CD14-positive monocyte (primary cell): ENCODE data around the gene CTCFL. TPM values are rescaled to one million over a fixed set of nuclear protein-coding genes. Genes with fewer than 3 reads are reported as not detected.

Experiments used
- DNase-seq, 3 donors: peaks; one replicate each; pipeline ENCODE4 v3.0.0-alpha.2; 2011 to 2022
- H2AFZ ChIP-seq: 2 replicates; pipeline ENCODE4 v1.6.0; 2012; ENCODE audit warnings: mild to moderate bottlenecking, low read depth, low read length, inconsistent platforms; ENCODE audit not compliant: insufficient read depth, poor library complexity, severe bottlenecking
- H3K27ac ChIP-seq, 2 donors: 1 replicate in 1 of 2; 2 replicates in 1 of 2; pipeline ENCODE4 v1.5.1; 2012 to 2013; ENCODE audit warnings: low read length in 2 of 2, control low read depth in 1 of 2, inconsistent platforms in 1 of 2, low read depth in 1 of 2, mild to moderate bottlenecking in 1 of 2
- H3K27me3 ChIP-seq, 2 donors: one replicate each; pipeline versions ENCODE4 v1.6.0 to v1.6.1; 2011 to 2013; ENCODE audit warnings: low read length in 2 of 2; ENCODE audit not compliant: control insufficient read depth in 2 of 2, insufficient read depth in 2 of 2
- H3K36me3 ChIP-seq, 2 donors: replicated peaks in 1 of 2; 1 replicate in 1 of 2; 2 replicates in 1 of 2; pipeline versions ENCODE4 v1.5.1 to v1.6.1; 2012 to 2013; ENCODE audit warnings: low read length in 2 of 2, control low read depth in 1 of 2, inconsistent platforms in 1 of 2, mild to moderate bottlenecking in 1 of 2; ENCODE audit not compliant: insufficient read depth in 2 of 2, control insufficient read depth in 1 of 2
- H3K4me1 ChIP-seq, 2 donors: 1 replicate in 1 of 2; 2 replicates in 1 of 2; pipeline versions ENCODE4 v1.5.1 to v1.6.1; 2012 to 2013; ENCODE audit warnings: low read length in 2 of 2, control low read depth in 1 of 2, inconsistent platforms in 1 of 2, mild to moderate bottlenecking in 1 of 2, moderate library complexity in 1 of 2; ENCODE audit not compliant: insufficient read depth in 2 of 2, control insufficient read depth in 1 of 2
- H3K4me2 ChIP-seq: replicated peaks from 2 replicates; pipeline ENCODE3; 2012; ENCODE audit warnings: low read length, moderate library complexity, mild to moderate bottlenecking; ENCODE audit not compliant: poor library complexity, severe bottlenecking; ENCODE audit errors: extremely low read depth
- H3K4me3 ChIP-seq, 3 experiments: fragments of 200-600 bp in 1 of 3; sonication (generic) in 1 of 3; replicated peaks in 1 of 3; 1 replicate in 2 of 3; 2 replicates in 1 of 3; pipeline ENCODE4 v1.5.1; 2011 to 2013; ENCODE audit warnings: low read length in 3 of 3, mild to moderate bottlenecking in 3 of 3, control low read depth in 2 of 3, low read depth in 2 of 3, inconsistent platforms in 1 of 3, moderate library complexity in 1 of 3
- H3K79me2 ChIP-seq: 2 replicates; pipeline ENCODE4 v1.6.0; 2012; ENCODE audit warnings: mild to moderate bottlenecking, control low read depth, inconsistent platforms, low read length, moderate library complexity; ENCODE audit not compliant: insufficient read depth
- H3K9ac ChIP-seq: 2 replicates; pipeline ENCODE4 v1.6.0; 2017; ENCODE audit warnings: low read length, mild to moderate bottlenecking; ENCODE audit not compliant: insufficient read depth, poor library complexity, severe bottlenecking
- H3K9me3 ChIP-seq, 2 donors: replicated peaks in 1 of 2; 1 replicate in 1 of 2; 2 replicates in 1 of 2; pipeline versions ENCODE4 v1.5.1 to v1.6.1; 2012 to 2013; ENCODE audit warnings: low read length in 2 of 2, control low read depth in 1 of 2; ENCODE audit not compliant: control insufficient read depth in 1 of 2, insufficient read depth in 1 of 2
- H4K20me1 ChIP-seq: 2 replicates; pipeline ENCODE4 v1.6.0; 2012; ENCODE audit warnings: mild to moderate bottlenecking, low read length, control low read depth, moderate library complexity; ENCODE audit not compliant: insufficient read depth
- H3K27ac Mint-ChIP-seq, 7 donors: one replicate each; pipeline ENCODE4 v1.8.0; 2020; ENCODE audit warnings: mild to moderate bottlenecking in 7 of 7, mixed read lengths in 7 of 7, moderate library complexity in 6 of 7, inconsistent platforms in 2 of 7
- H3K27me3 Mint-ChIP-seq, 3 donors: one replicate each; pipeline ENCODE4 v1.8.0; 2021 to 2022; ENCODE audit warnings: low read depth in 3 of 3, mild to moderate bottlenecking in 3 of 3, mixed read lengths in 3 of 3, moderate library complexity in 3 of 3, inconsistent platforms in 1 of 3
- H3K36me3 Mint-ChIP-seq, 2 donors: one replicate each; pipeline ENCODE4 v1.8.0; 2020; ENCODE audit warnings: mixed read lengths in 2 of 2, inconsistent platforms in 1 of 2, mild to moderate bottlenecking in 1 of 2
- H3K4me1 Mint-ChIP-seq: one replicate; pipeline ENCODE4 v1.8.0; 2020; ENCODE audit warnings: mild to moderate bottlenecking, mixed read lengths
- H3K4me3 Mint-ChIP-seq, 2 donors: one replicate each; pipeline ENCODE4 v1.8.0; 2020; ENCODE audit warnings: mild to moderate bottlenecking in 2 of 2, mixed read lengths in 2 of 2, moderate library complexity in 1 of 2
- H3K9me3 Mint-ChIP-seq, 7 donors: one replicate each; pipeline ENCODE4 v1.8.0; 2020 to 2022; ENCODE audit warnings: mixed read lengths in 7 of 7, mild to moderate bottlenecking in 6 of 7, moderate library complexity in 6 of 7, inconsistent platforms in 2 of 7
- CTCF ChIP-seq: fragments of 200-600 bp; IDR thresholded peaks from one replicate; pipeline ENCODE4 v1.8.0; 2022; ENCODE audit warnings: antibody characterized with exemption, mild to moderate bottlenecking
- WGBS: methylation state at CpG from one replicate; pipeline ENCODE4 v1.1.5; 2013; ENCODE audit warnings: missing lambda C conversion rate; ENCODE audit not compliant: insufficient coverage; 5-methylcytosine and 5-hydroxymethylcytosine counted together
- intact Hi-C, 2 donors: fragments of 100-400 bp; cut with micrococcal nuclease; formaldehyde crosslinking; loops; one replicate each; pipeline versions ENCODE4 v1.15.0 to v1.15.1; 2023
- polyA plus RNA-seq, 3 donors: library from polyadenylated mRNA; depleted of rRNA in 1 of 3; unstranded in 2 of 3; stranded (reverse) in 1 of 3; fragments of 300-500 nt in 2 of 3; fragments of >200 nt in 1 of 3; fragmentation: Illumina TruSeq in 2 of 3; gene quantifications; 1 replicate in 2 of 3; 2 replicates in 1 of 3; pipeline ENCODE4 v1.2.3, GENCODE V29; 2012 to 2021

CTCFL gene
- polyA plus RNA-seq, 3 donors = not detected

GRCh38 chr20:57476084-57476526 lies 48.8 kb downstream of the CTCFL start:
- 4% methylated on average over 3 of the region's 6 CpGs for WGBS
- no peaks in the 10 kb centered on the region for H3K27me3 ChIP-seq
- intact Hi-C loops = loop anchor here in 1 of 2 donors (10.0 kb wide), 1 partner anchor 81 kb away; the partner anchor contains the start of gene RBM38
- DNase-seq = no peak
- no peaks in the 10 kb centered on the region for H3K79me2 ChIP-seq
- no peak for TF ChIP-seq CTCF
- H3K9me3 Mint-ChIP-seq = peaks cover 0 to 7% (median 2%) of the 10 kb centered on the region in 7 donors
- H3K4me3 ChIP-seq = no peak overlapping the region
- no peak overlapping the region for H2AFZ ChIP-seq
- no peak overlapping the region for H3K4me2 ChIP-seq
- peaks cover 9 to 21% (median 11%) of the 10 kb centered on the region in 3 donors for H3K27me3 Mint-ChIP-seq
- H3K36me3 ChIP-seq = no peaks in the 10 kb centered on the region
- peak overlapping the region in 1 of 2 donors; percentile 46 for H3K4me3 Mint-ChIP-seq
- H3K9ac ChIP-seq = no peak overlapping the region
- H3K36me3 Mint-ChIP-seq = peaks cover 0 to 4% of the 10 kb centered on the region in 2 donors
- no peaks in the 10 kb centered on the region for H4K20me1 ChIP-seq
- H3K27ac ChIP-seq = no peak overlapping the region
- H3K27ac Mint-ChIP-seq = peak overlapping the region in 3 of 7 donors; percentile 54 to 78 (median 68)
- peaks cover 79 to 81% of the 10 kb centered on the region in 2 donors for H3K4me1 ChIP-seq
- H3K4me1 Mint-ChIP-seq = peaks cover 72% of the 10 kb centered on the region
- H3K9me3 ChIP-seq = no peaks in the 10 kb centered on the region

GRCh38 chr20:57475388-57476083 lies 49.4 kb downstream of the CTCFL start:
- Histone ChIP-seq H3K79me2 (no peaks in the 10 kb centered on the region), H3K4me1 (peaks cover 73 to 75% of the 10 kb centered on the region in 2 donors), H3K36me3 (no peaks in the 10 kb centered on the region), H3K27me3 (no peaks in the 10 kb centered on the region), H3K27ac (no peak overlapping the region), H3K4me3 (no peak overlapping the region), H3K9me3 (no peaks in the 10 kb centered on the region), H2AFZ (no peak overlapping the region), H4K20me1 (no peaks in the 10 kb centered on the region), H3K4me2 (no peak overlapping the region), H3K9ac (no peak overlapping the region)
- TF ChIP-seq CTCF = no peak
- peaks cover 9 to 21% (median 11%) of the 10 kb centered on the region in 3 donors for H3K27me3 Mint-ChIP-seq
- peaks cover 66% of the 10 kb centered on the region for H3K4me1 Mint-ChIP-seq
- H3K4me3 Mint-ChIP-seq = peak overlapping the region in 1 of 2 donors; percentile 75
- DNase-seq = no peak
- 42% methylated on average over 2 of the region's 8 CpGs for WGBS
- peaks cover 0 to 8% (median 2%) of the 10 kb centered on the region in 7 donors for H3K9me3 Mint-ChIP-seq
- peak overlapping the region in 4 of 7 donors; percentile 54 to 92 (median 73) for H3K27ac Mint-ChIP-seq
- H3K36me3 Mint-ChIP-seq = peaks cover 0 to 4% of the 10 kb centered on the region in 2 donors
- intact Hi-C loops = loop anchor here in 1 of 2 donors (10.0 kb wide), 1 partner anchor 81 kb away; the partner anchor contains the start of gene RBM38
